Hindlimb muscle (tissue), 1 donor: Measurements from ENCODE around the gene LZTS3. TPM values are rescaled to one million over a fixed set of nuclear protein-coding genes. Genes with fewer than 3 reads are reported as not detected.
"Not testable (repeated sequence)": the region's sequence is repeated elsewhere in the genome, so short reads cannot be mapped to it uniquely, and the experiment has no call there.

ENCODE experiments used
- DNase-seq: peaks from one replicate; pipeline ENCODE4 v3.0.0-alpha.2; 2013
- polyA plus RNA-seq: library from polyadenylated mRNA; unstranded; fragments of 120-200 nt; gene quantifications from one replicate; pipeline ENCODE4 v1.2.1, GENCODE V29; 2013; ENCODE audit not compliant: insufficient read length

Gene LZTS3
- polyA plus RNA-seq, 1 donor: 3.5 TPM

- DNase-seq: no peak
Observed at GRCh38 chr20:3192226-3193015, 19.1 kb upstream of the LZTS3 start.

GRCh38 chr20:3190681-3191111 is 17.3 kb upstream of the LZTS3 start:
- DNase-seq: no peak

- DNase-seq: no peak
Observed at GRCh38 chr20:3189561-3190131, 16.3 kb upstream of the LZTS3 start.

- no peak for DNase-seq
Observed at GRCh38 chr20:3188823-3189413, 15.6 kb upstream of the LZTS3 start.

GRCh38 chr20:3187861-3188260 is 14.5 kb upstream of the LZTS3 start:
- not testable (repeated sequence) for DNase-seq

- DNase-seq: no peak
Observed at GRCh38 chr20:3183896-3184612, 10.7 kb upstream of the LZTS3 start.

GRCh38 chr20:3182429-3182828 is 9.1 kb upstream of the LZTS3 start:
- not testable (repeated sequence) for DNase-seq

- DNase-seq: no peak
Observed at GRCh38 chr20:3181270-3181669, 7.9 kb upstream of the LZTS3 start.

GRCh38 chr20:3180319-3180718 is 7.0 kb upstream of the LZTS3 start:
- DNase-seq: no peak

GRCh38 chr20:3177746-3178485 is 4.6 kb upstream of the LZTS3 start:
- DNase-seq: no peak

GRCh38 chr20:3175270-3175669 is 1.9 kb upstream of the LZTS3 start:
- DNase-seq: no peak

- no peak for DNase-seq
Observed at GRCh38 chr20:3174442-3175261, 1.3 kb upstream of the LZTS3 start.

GRCh38 chr20:3173610-3174441 is 477 bp upstream of the LZTS3 start:
- no peak for DNase-seq

- no peak for DNase-seq
Observed at GRCh38 chr20:3172126-3172932, 1.0 kb downstream of the LZTS3 start.

GRCh38 chr20:3171391-3172125 is 1.8 kb downstream of the LZTS3 start:
- no peak for DNase-seq

GRCh38 chr20:3168829-3169590 is 4.3 kb downstream of the LZTS3 start:
- DNase-seq: no peak

GRCh38 chr20:3168079-3168828 is 5.1 kb downstream of the LZTS3 start:
- no peak for DNase-seq

- no peak for DNase-seq
Observed at GRCh38 chr20:3167738-3168078, 5.6 kb downstream of the LZTS3 start.
